ENCODE results near the gene ITPKB. TPM values are rescaled to one million over a fixed set of nuclear protein-coding genes. Genes with fewer than 3 reads are reported as not detected.

Gene ITPKB
- total and polyA plus RNA-seq, 2 experiments from 2014 or later, result 0.31 to 5.2 TPM

DNA sequence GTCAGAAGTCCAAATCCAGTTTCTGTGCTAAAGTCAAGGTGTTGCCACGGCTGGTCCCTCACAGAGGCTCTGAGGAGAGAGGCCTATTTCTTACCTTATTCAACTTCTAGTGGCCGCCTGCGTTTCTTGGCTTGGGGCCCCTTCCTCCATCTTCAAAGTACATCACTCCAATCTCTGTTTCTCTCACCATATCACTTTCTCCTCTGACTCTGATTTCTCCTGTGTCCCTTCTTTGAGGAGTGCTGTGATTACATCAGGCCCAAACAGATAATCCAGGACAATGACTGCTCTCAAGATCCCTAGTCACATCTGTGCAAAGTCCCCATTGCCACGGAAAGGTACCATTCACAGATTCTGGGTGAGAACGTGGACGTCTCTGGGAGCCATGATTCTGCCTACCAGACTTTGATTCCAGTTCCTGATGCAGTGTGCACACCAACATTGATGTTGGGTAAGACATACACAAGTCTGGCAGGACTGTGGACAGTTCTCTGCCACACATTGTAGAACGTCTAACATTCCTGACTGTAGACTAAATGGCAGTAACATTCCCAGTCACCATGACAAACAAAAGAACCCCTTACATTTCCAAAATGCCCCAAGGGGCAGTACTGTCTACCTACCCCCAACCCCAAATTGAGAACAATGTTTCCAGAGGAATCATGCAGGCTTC is 43.0 kb upstream of the ITPKB start (continued):
- TF ChIP-seq, protein P1, sequence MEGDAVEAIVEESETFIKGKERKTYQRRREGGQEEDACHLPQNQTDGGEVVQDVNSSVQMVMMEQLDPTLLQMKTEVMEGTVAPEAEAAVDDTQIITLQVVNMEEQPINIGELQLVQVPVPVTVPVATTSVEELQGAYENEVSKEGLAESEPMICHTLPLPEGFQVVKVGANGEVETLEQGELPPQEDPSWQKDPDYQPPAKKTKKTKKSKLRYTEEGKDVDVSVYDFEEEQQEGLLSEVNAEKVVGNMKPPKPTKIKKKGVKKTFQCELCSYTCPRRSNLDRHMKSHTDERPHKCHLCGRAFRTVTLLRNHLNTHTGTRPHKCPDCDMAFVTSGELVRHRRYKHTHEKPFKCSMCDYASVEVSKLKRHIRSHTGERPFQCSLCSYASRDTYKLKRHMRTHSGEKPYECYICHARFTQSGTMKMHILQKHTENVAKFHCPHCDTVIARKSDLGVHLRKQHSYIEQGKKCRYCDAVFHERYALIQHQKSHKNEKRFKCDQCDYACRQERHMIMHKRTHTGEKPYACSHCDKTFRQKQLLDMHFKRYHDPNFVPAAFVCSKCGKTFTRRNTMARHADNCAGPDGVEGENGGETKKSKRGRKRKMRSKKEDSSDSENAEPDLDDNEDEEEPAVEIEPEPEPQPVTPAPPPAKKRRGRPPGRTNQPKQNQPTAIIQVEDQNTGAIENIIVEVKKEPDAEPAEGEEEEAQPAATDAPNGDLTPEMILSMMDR (conservative IDR thresholded peaks at IDR 0.05; ENCODE audit: low read depth in 2 of 2), result no peak
- TF ChIP-seq NANOG (IDR thresholded peaks at IDR 0.05; ENCODE audit: borderline replicate concordance) (no peak), CREB1 (CRISPR knock-in tag; IDR thresholded peaks at IDR 0.05; ENCODE audit: low read depth) (no peak), ZNF114 (CRISPR knock-in tag; IDR thresholded peaks at IDR 0.05) (no peak), POLR2AphosphoS5 (IDR thresholded peaks at IDR 0.05; ENCODE audit: low read depth) (no peak), ZNF331 (CRISPR knock-in tag; IDR thresholded peaks at IDR 0.05; ENCODE audit: low read depth) (no peak), JUNB (IDR thresholded peaks at IDR 0.05; ENCODE audit: unreplicated experiment) (no peak), EZH2phosphoT487 (IDR thresholded peaks at IDR 0.05; ENCODE audit: unreplicated experiment) (no peak), STAT1 (IDR thresholded peaks at IDR 0.05; ENCODE audit: unreplicated experiment) (no peak), EZH2 (IDR thresholded peaks at IDR 0.05; ENCODE audit: low read depth, unreplicated experiment) (no peak)
- TF ChIP-seq, protein P2, sequence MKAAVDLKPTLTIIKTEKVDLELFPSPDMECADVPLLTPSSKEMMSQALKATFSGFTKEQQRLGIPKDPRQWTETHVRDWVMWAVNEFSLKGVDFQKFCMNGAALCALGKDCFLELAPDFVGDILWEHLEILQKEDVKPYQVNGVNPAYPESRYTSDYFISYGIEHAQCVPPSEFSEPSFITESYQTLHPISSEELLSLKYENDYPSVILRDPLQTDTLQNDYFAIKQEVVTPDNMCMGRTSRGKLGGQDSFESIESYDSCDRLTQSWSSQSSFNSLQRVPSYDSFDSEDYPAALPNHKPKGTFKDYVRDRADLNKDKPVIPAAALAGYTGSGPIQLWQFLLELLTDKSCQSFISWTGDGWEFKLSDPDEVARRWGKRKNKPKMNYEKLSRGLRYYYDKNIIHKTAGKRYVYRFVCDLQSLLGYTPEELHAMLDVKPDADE (IDR thresholded peaks at IDR 0.05), result no peak
- TF ChIP-seq, protein P3, sequence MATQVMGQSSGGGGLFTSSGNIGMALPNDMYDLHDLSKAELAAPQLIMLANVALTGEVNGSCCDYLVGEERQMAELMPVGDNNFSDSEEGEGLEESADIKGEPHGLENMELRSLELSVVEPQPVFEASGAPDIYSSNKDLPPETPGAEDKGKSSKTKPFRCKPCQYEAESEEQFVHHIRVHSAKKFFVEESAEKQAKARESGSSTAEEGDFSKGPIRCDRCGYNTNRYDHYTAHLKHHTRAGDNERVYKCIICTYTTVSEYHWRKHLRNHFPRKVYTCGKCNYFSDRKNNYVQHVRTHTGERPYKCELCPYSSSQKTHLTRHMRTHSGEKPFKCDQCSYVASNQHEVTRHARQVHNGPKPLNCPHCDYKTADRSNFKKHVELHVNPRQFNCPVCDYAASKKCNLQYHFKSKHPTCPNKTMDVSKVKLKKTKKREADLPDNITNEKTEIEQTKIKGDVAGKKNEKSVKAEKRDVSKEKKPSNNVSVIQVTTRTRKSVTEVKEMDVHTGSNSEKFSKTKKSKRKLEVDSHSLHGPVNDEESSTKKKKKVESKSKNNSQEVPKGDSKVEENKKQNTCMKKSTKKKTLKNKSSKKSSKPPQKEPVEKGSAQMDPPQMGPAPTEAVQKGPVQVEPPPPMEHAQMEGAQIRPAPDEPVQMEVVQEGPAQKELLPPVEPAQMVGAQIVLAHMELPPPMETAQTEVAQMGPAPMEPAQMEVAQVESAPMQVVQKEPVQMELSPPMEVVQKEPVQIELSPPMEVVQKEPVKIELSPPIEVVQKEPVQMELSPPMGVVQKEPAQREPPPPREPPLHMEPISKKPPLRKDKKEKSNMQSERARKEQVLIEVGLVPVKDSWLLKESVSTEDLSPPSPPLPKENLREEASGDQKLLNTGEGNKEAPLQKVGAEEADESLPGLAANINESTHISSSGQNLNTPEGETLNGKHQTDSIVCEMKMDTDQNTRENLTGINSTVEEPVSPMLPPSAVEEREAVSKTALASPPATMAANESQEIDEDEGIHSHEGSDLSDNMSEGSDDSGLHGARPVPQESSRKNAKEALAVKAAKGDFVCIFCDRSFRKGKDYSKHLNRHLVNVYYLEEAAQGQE (IDR thresholded peaks at IDR 0.05; ENCODE audit: unreplicated experiment), result no peak

DNA sequence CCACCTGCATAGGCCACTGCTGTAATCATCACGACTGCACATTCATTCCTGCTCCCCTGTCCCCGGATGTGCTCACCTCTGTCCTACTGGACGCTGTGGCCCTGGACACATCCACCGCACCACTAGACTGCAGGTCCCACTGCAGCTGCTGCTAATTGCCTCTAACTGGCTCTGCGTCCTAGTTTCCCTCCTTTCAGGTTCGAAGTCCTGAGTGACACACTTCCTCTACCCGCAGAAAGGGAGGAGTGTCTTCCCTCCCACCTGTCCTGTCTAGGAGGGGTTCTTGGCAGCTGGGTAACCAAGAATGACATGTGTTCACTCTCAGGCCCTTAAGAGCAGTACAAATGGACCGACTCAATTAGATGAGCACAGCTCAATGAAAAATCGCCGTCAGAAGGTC is 40.5 kb upstream of the ITPKB start:
- TF ChIP-seq CREB1 (CRISPR knock-in tag; IDR thresholded peaks at IDR 0.05; ENCODE audit: low read depth), result no peak
- TF ChIP-seq, protein P1 (conservative IDR thresholded peaks at IDR 0.05; ENCODE audit: low read depth in 2 of 2), result no peak
- TF ChIP-seq POLR2AphosphoS5 (IDR thresholded peaks at IDR 0.05; ENCODE audit: low read depth), result no peak
- TF ChIP-seq, protein P2 (IDR thresholded peaks at IDR 0.05), result no peak
- TF ChIP-seq STAT1 (IDR thresholded peaks at IDR 0.05; ENCODE audit: unreplicated experiment), result no peak
- TF ChIP-seq, protein P3 (IDR thresholded peaks at IDR 0.05; ENCODE audit: unreplicated experiment), result no peak
- Histone ChIP-seq H4K20me1 (replicated peaks; ENCODE audit: insufficient read depth) (no peaks in the 10 kb centered on the region), H3K9me2 (ENCODE audit: insufficient read depth) (peaks cover 4% of the 10 kb centered on the region; the same call in 1 of the 2 replicates), H3K36me3 (ENCODE audit: insufficient read depth) (no peaks in the 10 kb centered on the region), H3K4me3 (no peak overlapping the region), H3K4me1 (ENCODE audit: insufficient read depth) (no peaks in the 10 kb centered on the region), H3F3A (replicated peaks; ENCODE audit: low read depth) (no peaks in the 10 kb centered on the region), H3K79me2 (replicated peaks; ENCODE audit: insufficient read depth) (no peaks in the 10 kb centered on the region), H2AFZ (peak overlapping the region; percentile 32; the same call in 1 of the 2 replicates), H3K27ac (ENCODE audit: low read depth) (no peak overlapping the region), H3K4me2 (no peak overlapping the region), H3K27me3 (ENCODE audit: insufficient read depth) (no peaks in the 10 kb centered on the region)
- Mint-ChIP-seq H3K36me3 (ENCODE audit: low read depth) (no peaks in the 10 kb centered on the region), H3K4me1 (no peaks in the 10 kb centered on the region), H3K4me3 (no peak overlapping the region), H3K27me3 (ENCODE audit: insufficient read depth, low read depth, poor library complexity) (peaks cover 4% of the 10 kb centered on the region), H3K27ac (no peak overlapping the region), H3K9me3 (no peaks in the 10 kb centered on the region)
- ATAC-seq (no peak), DNase-seq (ENCODE audit: low spot score) (no peak)

All from GM23338 (cell line).